Calu3 (cell line): ENCODE measurements around the gene MTUS2. TPM values are rescaled to one million over a fixed set of nuclear protein-coding genes. Genes with fewer than 3 reads are reported as not detected.

ENCODE experiments used
- BruUV-seq: library from RNA; stranded (reverse); fragments of 400-500 nt; replicated peaks from 2 replicates; lab custom pipeline; 2021; lab: Mats Ljungman, UMichigan
- CTCF ChIA-PET: fragments of 300-600 bp; sonication (Branson Sonifier 250); formaldehyde crosslinking; loops from one replicate; lab custom pipeline; 2022; ENCODE audit warnings: antibody characterized with exemption; lab: Charles Lee
- DNase-seq: peaks from one replicate; pipeline ENCODE4 v3.0.0; 2022
- H3K27ac Mint-ChIP-seq: one replicate; pipeline ENCODE4 v1.8.0; 2022; ENCODE audit warnings: mixed read lengths; ENCODE audit not compliant: unreplicated experiment
- H3K27me3 Mint-ChIP-seq: one replicate; pipeline ENCODE4 v1.8.0; 2022; ENCODE audit warnings: mixed read lengths; ENCODE audit not compliant: unreplicated experiment
- H3K36me3 Mint-ChIP-seq: one replicate; pipeline ENCODE4 v1.8.0; 2022; ENCODE audit warnings: mild to moderate bottlenecking, moderate library complexity, mixed read lengths; ENCODE audit not compliant: insufficient read depth, unreplicated experiment
- H3K4me1 Mint-ChIP-seq: one replicate; pipeline ENCODE4 v1.8.0; 2022; ENCODE audit warnings: mild to moderate bottlenecking, low read depth, mixed read lengths; ENCODE audit not compliant: unreplicated experiment
- H3K4me3 Mint-ChIP-seq: one replicate; pipeline ENCODE4 v1.8.0; 2022; ENCODE audit warnings: mild to moderate bottlenecking, low read depth, moderate library complexity, mixed read lengths; ENCODE audit not compliant: unreplicated experiment
- H3K9me3 Mint-ChIP-seq: one replicate; pipeline ENCODE4 v1.8.0; 2022; ENCODE audit warnings: low read depth, mixed read lengths; ENCODE audit not compliant: unreplicated experiment
- intact Hi-C: fragments of 100-400 bp; cut with micrococcal nuclease; formaldehyde crosslinking; loops from one replicate; pipeline ENCODE4 v1.10.0; 2022; ENCODE audit not compliant: unreplicated experiment
- total RNA-seq: library from RNA; stranded (reverse); gene quantifications from 2 replicates; pipeline ENCODE4 v1.2.3, GENCODE V29; 2022
- TF ChIP-seq, protein P1 (sequence below): fragments of 200-600 bp; IDR thresholded peaks from one replicate; pipeline ENCODE4 v1.8.0; 2022; ENCODE audit warnings: antibody characterized with exemption; ENCODE audit not compliant: unreplicated experiment

The MTUS2 gene
- total RNA-seq, 1 experiment from 2014 or later, result not detected

DNA sequence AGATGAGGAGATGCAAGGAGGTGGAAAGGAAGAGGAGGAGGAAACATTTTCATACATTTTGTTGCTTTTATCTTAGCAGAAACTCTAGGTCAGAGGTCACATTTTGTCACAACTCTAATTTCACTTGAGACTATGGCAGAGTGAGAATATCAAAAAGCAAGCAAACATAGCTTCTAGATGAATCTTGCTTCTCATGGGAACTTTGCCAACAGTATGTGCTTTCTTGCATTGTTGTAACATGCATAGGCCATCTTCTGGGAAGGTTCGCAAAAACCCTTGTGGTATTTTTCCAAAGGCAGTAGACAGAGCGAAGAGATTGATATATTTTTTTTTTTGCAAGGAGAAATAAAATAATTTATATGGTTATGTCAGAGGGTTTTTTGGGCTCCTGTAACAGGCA, 291.3 kb downstream of the MTUS2 start:
- CTCF ChIA-PET, result no interaction called here
- TF ChIP-seq, protein P1, sequence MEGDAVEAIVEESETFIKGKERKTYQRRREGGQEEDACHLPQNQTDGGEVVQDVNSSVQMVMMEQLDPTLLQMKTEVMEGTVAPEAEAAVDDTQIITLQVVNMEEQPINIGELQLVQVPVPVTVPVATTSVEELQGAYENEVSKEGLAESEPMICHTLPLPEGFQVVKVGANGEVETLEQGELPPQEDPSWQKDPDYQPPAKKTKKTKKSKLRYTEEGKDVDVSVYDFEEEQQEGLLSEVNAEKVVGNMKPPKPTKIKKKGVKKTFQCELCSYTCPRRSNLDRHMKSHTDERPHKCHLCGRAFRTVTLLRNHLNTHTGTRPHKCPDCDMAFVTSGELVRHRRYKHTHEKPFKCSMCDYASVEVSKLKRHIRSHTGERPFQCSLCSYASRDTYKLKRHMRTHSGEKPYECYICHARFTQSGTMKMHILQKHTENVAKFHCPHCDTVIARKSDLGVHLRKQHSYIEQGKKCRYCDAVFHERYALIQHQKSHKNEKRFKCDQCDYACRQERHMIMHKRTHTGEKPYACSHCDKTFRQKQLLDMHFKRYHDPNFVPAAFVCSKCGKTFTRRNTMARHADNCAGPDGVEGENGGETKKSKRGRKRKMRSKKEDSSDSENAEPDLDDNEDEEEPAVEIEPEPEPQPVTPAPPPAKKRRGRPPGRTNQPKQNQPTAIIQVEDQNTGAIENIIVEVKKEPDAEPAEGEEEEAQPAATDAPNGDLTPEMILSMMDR, result no peak
- BruUV-seq, result no TSS peak
- peaks cover 14% of the 10 kb centered on the region for H3K9me3 Mint-ChIP-seq
- H3K36me3 Mint-ChIP-seq, result no peaks in the 10 kb centered on the region
- no peak overlapping the region for H3K27ac Mint-ChIP-seq
- no peak for DNase-seq
- intact Hi-C loops, result no loop called here
- H3K4me3 Mint-ChIP-seq, result no peak overlapping the region
- H3K4me1 Mint-ChIP-seq, result no peaks in the 10 kb centered on the region
- H3K27me3 Mint-ChIP-seq, result no peaks in the 10 kb centered on the region

DNA sequence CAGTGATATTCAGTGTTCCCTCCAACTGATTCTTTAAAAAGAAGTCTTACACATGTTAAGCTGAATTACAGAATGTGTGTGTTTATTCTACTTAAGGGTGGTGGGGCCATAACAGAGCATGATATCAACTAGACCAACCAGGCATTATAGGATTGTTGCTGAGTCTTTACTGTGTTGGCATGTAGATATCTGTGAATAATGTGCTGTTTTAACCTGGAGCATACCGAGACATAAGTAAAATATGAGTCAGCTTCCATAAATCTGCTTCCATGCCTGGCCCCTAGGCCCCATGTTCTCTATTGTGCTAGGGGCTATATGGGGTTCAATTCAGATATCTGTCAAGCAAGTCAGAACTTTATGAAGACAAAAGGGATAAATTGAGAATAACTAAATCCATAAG, 295.7 kb downstream of the MTUS2 start:
- no peak overlapping the region for H3K27ac Mint-ChIP-seq
- intact Hi-C loops, result no loop called here
- H3K9me3 Mint-ChIP-seq, result peaks cover 10% of the 10 kb centered on the region
- H3K4me3 Mint-ChIP-seq, result no peak overlapping the region
- no peaks in the 10 kb centered on the region for H3K36me3 Mint-ChIP-seq
- CTCF ChIA-PET, result no interaction called here
- BruUV-seq, result no TSS peak
- no peak for DNase-seq
- H3K4me1 Mint-ChIP-seq, result no peaks in the 10 kb centered on the region
- H3K27me3 Mint-ChIP-seq, result no peaks in the 10 kb centered on the region
- TF ChIP-seq, protein P1, result no peak

DNA sequence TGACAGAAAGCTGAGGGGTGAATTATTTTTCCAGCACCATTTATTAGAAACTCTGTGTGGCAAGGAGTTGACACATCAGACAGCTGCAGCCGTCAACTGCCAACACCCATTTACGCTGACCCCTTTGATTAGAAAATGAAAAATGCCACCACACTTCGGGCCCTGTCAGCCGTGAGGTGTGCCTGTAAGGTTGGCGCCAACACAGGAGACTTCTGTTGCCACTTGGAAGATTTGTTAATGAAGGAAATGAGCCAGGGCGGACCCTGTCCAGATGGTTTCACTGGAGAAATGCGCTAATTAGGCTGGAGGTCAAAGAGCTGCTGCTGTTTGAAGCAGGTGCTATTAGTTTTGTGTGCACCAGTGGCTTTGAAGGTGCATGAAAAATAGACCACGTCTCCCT, 297.5 kb downstream of the MTUS2 start:
- no peaks in the 10 kb centered on the region for H3K4me1 Mint-ChIP-seq
- H3K4me3 Mint-ChIP-seq, result no peak overlapping the region
- H3K9me3 Mint-ChIP-seq, result peaks cover 2% of the 10 kb centered on the region
- H3K27me3 Mint-ChIP-seq, result no peaks in the 10 kb centered on the region
- DNase-seq, result no peak
- H3K36me3 Mint-ChIP-seq, result no peaks in the 10 kb centered on the region
- no peak overlapping the region for H3K27ac Mint-ChIP-seq
- no TSS peak for BruUV-seq
- CTCF ChIA-PET, result no interaction called here
- TF ChIP-seq, protein P1, result no peak
- intact Hi-C loops, result no loop called here

DNA sequence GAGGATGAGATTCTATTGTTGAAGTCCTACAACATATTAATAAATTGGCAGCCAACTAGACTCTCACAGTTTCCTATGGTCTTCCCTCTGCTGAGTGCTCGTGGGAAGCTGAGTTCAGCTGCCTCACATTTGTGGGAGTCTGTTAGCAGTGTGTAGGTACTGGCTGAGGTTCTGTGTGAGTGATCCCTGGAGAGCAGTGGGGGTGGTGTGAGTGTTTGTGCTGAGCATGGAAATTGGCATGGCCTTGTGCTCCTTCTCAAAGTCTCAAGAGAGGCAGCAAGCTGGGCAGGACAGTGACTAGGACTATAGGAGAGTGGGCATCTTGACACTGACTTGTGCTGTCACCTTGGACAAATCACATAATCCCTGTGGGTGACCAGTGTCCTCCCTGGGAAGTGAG, 298.3 kb downstream of the MTUS2 start:
- DNase-seq, result no peak
- TF ChIP-seq, protein P1, result no peak
- Mint-ChIP-seq H3K27me3 (no peaks in the 10 kb centered on the region), H3K27ac (no peak overlapping the region), H3K4me3 (no peak overlapping the region), H3K9me3 (peaks cover 2% of the 10 kb centered on the region), H3K36me3 (no peaks in the 10 kb centered on the region), H3K4me1 (no peaks in the 10 kb centered on the region)
- intact Hi-C loops, result no loop called here
- CTCF ChIA-PET, result no interaction called here
- BruUV-seq, result no TSS peak
